Gastrocnemius medialis (tissue), 4 donors: ENCODE results near the gene C6. TPM values are rescaled to one million over a fixed set of nuclear protein-coding genes. Genes with fewer than 3 reads are reported as not detected.

Experiments used
- ATAC-seq, 2 donors: fragments of 150-250 bp; one replicate each; pipeline ENCODE4 v1.9.1; 2016
- DNase-seq, 2 donors: peaks; one replicate each; pipeline ENCODE4 v3.0.0-alpha.2; 2019
- H3K27ac ChIP-seq, 4 donors: fragments of 200-600 bp; sonication (generic); 1 replicate in 1 of 4; 2 replicates in 3 of 4; pipeline ENCODE4 v1.5.1; 2016 to 2018; ENCODE audit warnings: mild to moderate bottlenecking in 2 of 4, moderate library complexity in 1 of 4
- H3K27me3 ChIP-seq, 3 donors: fragments of 200-600 bp; sonication (generic) in 2 of 3; 1 replicate in 1 of 3; 2 replicates in 2 of 3; pipeline versions ENCODE4 v1.5.1 to v1.6.0; 2016 to 2019; ENCODE audit warnings: mild to moderate bottlenecking in 1 of 3, moderate library complexity in 1 of 3
- H3K36me3 ChIP-seq, 2 donors: fragments of 200-600 bp; sonication (generic) in 1 of 2; one replicate each; pipeline ENCODE4 v1.5.1; 2017 to 2018
- H3K4me1 ChIP-seq, 2 donors: fragments of 200-600 bp; sonication (generic) in 1 of 2; one replicate each; pipeline ENCODE4 v1.5.1; 2016 to 2017; ENCODE audit warnings: mild to moderate bottlenecking in 2 of 2
- H3K4me3 ChIP-seq, 4 donors: fragments of 200-600 bp; sonication (generic) in 3 of 4; 1 replicate in 1 of 4; 2 replicates in 3 of 4; pipeline ENCODE4 v1.5.1; 2016 to 2019; ENCODE audit warnings: mild to moderate bottlenecking in 2 of 4
- H3K9me3 ChIP-seq, 3 donors: fragments of 200-600 bp; sonication (generic) in 2 of 3; 1 replicate in 1 of 3; 2 replicates in 2 of 3; pipeline ENCODE4 v1.5.1; 2016 to 2019
- CTCF ChIP-seq, 5 experiments: fragments of 450-650 bp in 3 of 5; fragments of 200-600 bp in 2 of 5; sonication (generic) in 2 of 5; IDR thresholded peaks in 4 of 5; conservative IDR thresholded peaks in 1 of 5; 1 replicate in 4 of 5; 2 replicates in 1 of 5; pipeline ENCODE4 v1.5.1; 2016 to 2019; ENCODE audit warnings: antibody characterized with exemption in 5 of 5, mild to moderate bottlenecking in 3 of 5, moderate library complexity in 3 of 5
- POLR2A ChIP-seq, 2 donors: fragments of 450-650 bp; IDR thresholded peaks; one replicate each; pipeline ENCODE4 v1.6.1; 2017; ENCODE audit warnings: antibody characterized with exemption in 2 of 2, mild to moderate bottlenecking in 2 of 2, moderate library complexity in 2 of 2
- in situ Hi-C, 4 donors: fragments of 200-750 bp; cut with MboI; loops; one replicate each; pipeline versions ENCODE4 v1.15.0 to v1.8.0; 2017; ENCODE audit warnings: low sequenced_read_pairs in 4 of 4
- intact Hi-C: fragments of 100-400 bp; cut with DNase I; formaldehyde crosslinking; loops from one replicate; pipeline ENCODE4 v1.15.1; 2023; ENCODE audit warnings: low total_unique reads
- total RNA-seq, 4 donors: library from RNA; depleted of rRNA; stranded (reverse); fragments of >200 nt; gene quantifications; one replicate each; pipeline versions ENCODE4 v1.1.0 to v1.2.3, GENCODE V29; 2016

The C6 gene
- total RNA-seq, 4 donors from 2014 or later, result 0.46 to 1.4 (median 0.97) TPM; not detected in 1

DNA sequence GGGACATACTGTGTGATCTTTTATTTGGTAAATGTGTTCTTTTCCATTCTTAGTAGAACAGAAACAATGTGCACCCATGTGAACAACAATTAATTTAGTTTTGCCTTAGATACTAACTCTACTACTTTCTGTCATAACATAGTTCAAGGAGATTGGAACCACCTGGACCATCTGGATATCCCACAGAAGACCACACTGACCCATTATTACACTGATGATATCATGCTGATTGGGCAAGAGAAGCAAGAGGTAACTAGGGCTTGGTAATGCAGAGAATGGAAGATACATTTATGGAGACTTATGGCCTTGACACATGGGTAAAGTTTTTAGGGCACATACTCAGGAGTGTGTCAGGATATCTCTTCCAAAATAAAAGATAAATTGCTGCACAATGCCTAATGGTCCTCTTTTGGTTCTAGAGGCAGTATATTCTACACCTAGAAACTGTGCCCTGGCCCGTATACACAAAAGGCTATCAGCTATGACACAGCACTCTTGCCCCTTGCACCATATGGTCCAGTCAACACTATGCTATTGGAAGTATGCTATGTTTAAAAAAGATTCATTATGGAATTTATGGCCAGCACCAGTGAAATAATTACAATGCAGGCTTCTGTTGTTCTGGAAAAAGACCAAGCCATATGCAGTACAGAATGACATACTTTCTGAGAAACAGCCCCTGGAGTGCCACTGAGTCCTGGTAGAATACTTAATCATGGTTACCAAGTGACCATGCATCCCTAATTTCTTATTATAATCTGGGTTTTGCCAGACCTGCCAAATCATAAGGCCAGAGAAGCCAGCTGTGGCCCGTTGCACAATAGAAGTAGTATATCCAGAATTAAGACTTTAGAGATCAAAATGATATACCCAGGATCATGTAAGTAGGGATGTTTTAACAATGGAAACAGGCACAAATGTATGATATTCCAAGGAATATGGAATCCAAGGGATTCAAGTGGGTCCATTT is 100.6 kb downstream of the C6 start:
- in situ Hi-C loops (no loop called here), intact Hi-C loops (no loop called here)
- no peak overlapping the region for H3K27ac ChIP-seq
- H3K4me1 ChIP-seq, result no peaks in the 10 kb centered on the region
- ATAC-seq (no peak), DNase-seq (no peak)
- no peaks in the 10 kb centered on the region for H3K9me3 ChIP-seq
- H3K4me3 ChIP-seq, result no peak overlapping the region
- no peaks in the 10 kb centered on the region for H3K27me3 ChIP-seq
- H3K36me3 ChIP-seq, result no peaks in the 10 kb centered on the region
- TF ChIP-seq CTCF (IDR thresholded peaks at IDR 0.05 in 4 of 5, conservative IDR thresholded peaks at IDR 0.05 in 1 of 5), result no peak
- TF ChIP-seq POLR2A (IDR thresholded peaks at IDR 0.05), result no peak

DNA sequence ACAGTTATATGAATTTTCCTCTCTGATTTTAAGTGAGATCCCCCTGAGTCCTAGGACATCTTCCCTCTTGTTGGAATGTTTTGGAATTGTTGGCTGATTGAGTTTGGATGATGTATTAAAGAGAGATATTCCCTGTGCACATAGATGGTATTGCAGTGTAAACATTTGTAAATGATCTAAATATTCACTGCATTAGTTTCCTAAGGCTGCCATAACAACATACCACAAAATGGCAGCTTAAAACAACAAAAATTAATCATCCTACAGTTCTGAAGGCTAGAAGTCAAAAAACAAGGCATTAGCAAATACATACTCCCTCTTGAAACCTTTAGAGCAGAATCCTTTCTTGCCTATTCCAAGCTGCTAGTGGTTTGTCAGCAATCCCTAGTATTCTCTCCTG is 104.1 kb downstream of the C6 start:
- Histone ChIP-seq H3K36me3 (no peaks in the 10 kb centered on the region), H3K4me1 (no peaks in the 10 kb centered on the region), H3K4me3 (no peak overlapping the region), H3K27me3 (no peaks in the 10 kb centered on the region), H3K9me3 (no peaks in the 10 kb centered on the region), H3K27ac (no peak overlapping the region)
- intact Hi-C loops, result no loop called here
- in situ Hi-C loops, result no loop called here
- no peak for DNase-seq
- TF ChIP-seq POLR2A (IDR thresholded peaks at IDR 0.05) (no peak), CTCF (IDR thresholded peaks at IDR 0.05 in 4 of 5, conservative IDR thresholded peaks at IDR 0.05 in 1 of 5) (no peak)
- no peak for ATAC-seq

- ATAC-seq, result no peak
- H3K27ac ChIP-seq, result no peak overlapping the region
- H3K27me3 ChIP-seq, result no peaks in the 10 kb centered on the region
- no peaks in the 10 kb centered on the region for H3K36me3 ChIP-seq
- H3K4me3 ChIP-seq, result no peak overlapping the region
- H3K4me1 ChIP-seq, result no peaks in the 10 kb centered on the region
- in situ Hi-C loops, result no loop called here
- H3K9me3 ChIP-seq, result no peaks in the 10 kb centered on the region
- intact Hi-C loops, result no loop called here
- DNase-seq, result no peak
- no peak for TF ChIP-seq CTCF (IDR thresholded peaks at IDR 0.05 in 4 of 5, conservative IDR thresholded peaks at IDR 0.05 in 1 of 5)
- no peak for TF ChIP-seq POLR2A (IDR thresholded peaks at IDR 0.05)
Observed at GRCh38 chr5:41102341-41102740, 111.0 kb downstream of the C6 start.

DNA sequence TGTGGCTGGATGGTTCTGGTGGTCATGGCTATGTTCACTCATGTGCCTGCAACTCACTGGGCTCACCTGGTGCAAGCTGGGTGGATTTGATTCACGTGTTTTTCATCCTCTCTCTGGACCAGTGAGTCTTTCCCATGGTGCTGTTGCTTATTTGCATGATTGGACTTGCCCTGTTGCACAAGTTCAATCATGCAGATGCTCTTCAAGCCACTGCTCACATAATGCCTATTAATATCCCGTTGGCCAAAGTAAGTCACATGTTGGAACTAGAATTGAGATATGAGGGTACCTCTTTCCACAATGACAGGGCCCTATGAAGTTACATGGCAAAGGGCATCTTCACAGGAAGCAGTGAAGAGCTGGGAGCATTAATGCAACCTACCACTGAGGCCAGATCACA is 115.7 kb downstream of the C6 start:
- Histone ChIP-seq H3K4me3 (no peak overlapping the region), H3K9me3 (no peaks in the 10 kb centered on the region), H3K36me3 (no peaks in the 10 kb centered on the region), H3K27me3 (no peaks in the 10 kb centered on the region), H3K4me1 (no peaks in the 10 kb centered on the region), H3K27ac (no peak overlapping the region)
- intact Hi-C loops (no loop called here), in situ Hi-C loops (no loop called here)
- TF ChIP-seq POLR2A (IDR thresholded peaks at IDR 0.05) (no peak), CTCF (IDR thresholded peaks at IDR 0.05 in 4 of 5, conservative IDR thresholded peaks at IDR 0.05 in 1 of 5) (no peak)
- no peak for ATAC-seq
- DNase-seq, result no peak
